Bronchial epithelial cell (primary cell): ENCODE measurements around the gene LRRC10. TPM values are rescaled to one million over a fixed set of nuclear protein-coding genes. Genes with fewer than 3 reads are reported as not detected.
A peak's percentile ranks its signal among the peaks of the same experiment; 100 is the strongest.

Source experiments
- DNase-seq: peaks from one replicate; pipeline ENCODE4 v3.0.0-alpha.2; 2010; ENCODE audit warnings: low read depth
- FAIRE-seq: peaks from 2 replicates; lab custom pipeline; 2011; peaks lifted over from hg19 to GRCh38; lab: Jason Lieb, UNC
- H3K27me3 ChIP-seq: 2 replicates; pipeline ENCODE4 v1.5.1; 2011; ENCODE audit warnings: low read length; ENCODE audit not compliant: control insufficient read depth, insufficient read depth
- H3K36me3 ChIP-seq: 2 replicates; pipeline ENCODE4 v1.5.1; 2011; ENCODE audit warnings: low read length; ENCODE audit not compliant: control insufficient read depth, insufficient read depth
- H3K4me3 ChIP-seq: 2 replicates; pipeline ENCODE4 v1.5.1; 2011; ENCODE audit warnings: mild to moderate bottlenecking, low read depth, low read length, control low read depth
- CTCF ChIP-seq: IDR thresholded peaks from 2 replicates; pipeline ENCODE4 v1.5.1; 2011; ENCODE audit warnings: mild to moderate bottlenecking, moderate library complexity, low read length, control low read depth, inconsistent platforms; ENCODE audit not compliant: insufficient read depth, severe bottlenecking
- total RNA-seq: library from RNA; depleted of rRNA; stranded (reverse); fragments of >200 nt; gene quantifications from 2 replicates; pipeline ENCODE4 v1.2.1, GENCODE V29; 2014

Gene LRRC10
- total RNA-seq, 1 donor from 2014 or later, result not detected

DNA sequence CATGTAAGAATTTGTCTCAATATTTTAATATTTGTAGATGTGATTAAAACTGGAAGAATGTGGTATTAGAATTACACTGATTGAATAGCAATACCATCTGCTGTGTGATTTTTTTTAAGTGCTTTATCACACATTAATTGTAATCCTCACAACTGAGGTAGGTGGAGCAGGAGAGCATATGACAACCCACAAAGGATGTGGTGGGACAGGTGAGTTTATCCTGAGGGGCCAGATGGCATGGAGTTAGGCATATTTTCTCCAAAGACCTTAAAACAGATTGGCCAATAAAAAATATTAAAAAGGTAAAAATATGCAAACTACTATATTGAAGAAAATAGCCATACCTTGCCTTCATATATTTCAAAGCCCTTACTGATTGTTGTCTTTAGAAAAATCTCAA is 7.8 kb downstream of the LRRC10 start:
- peaks cover 9% of the 10 kb centered on the region for H3K36me3 ChIP-seq

GRCh38 chr12:69601962-69602685 is 8.6 kb downstream of the LRRC10 start:
- peaks cover 12% of the 10 kb centered on the region for H3K36me3 ChIP-seq
- DNase-seq, result no peak
- H3K27me3 ChIP-seq, result no peaks in the 10 kb centered on the region
- H3K4me3 ChIP-seq, result no peak overlapping the region
- TF ChIP-seq CTCF, result no peak
- no peak for FAIRE-seq

More for the DNA sequence above, 7.8 kb downstream of the LRRC10 start:
- Histone ChIP-seq H3K27me3 (no peaks in the 10 kb centered on the region), H3K4me3 (no peak overlapping the region)
- DNase-seq, result peak; percentile 7
- FAIRE-seq, result no peak
- TF ChIP-seq CTCF, result no peak

- no peak for FAIRE-seq
- Histone ChIP-seq H3K36me3 (peaks cover 14% of the 10 kb centered on the region), H3K4me3 (no peak overlapping the region), H3K27me3 (no peaks in the 10 kb centered on the region)
- DNase-seq, result no peak
- TF ChIP-seq CTCF, result no peak
These were observed 9.9 kb downstream of the LRRC10 start for GRCh38 chr12:69600804-69601203.

DNA sequence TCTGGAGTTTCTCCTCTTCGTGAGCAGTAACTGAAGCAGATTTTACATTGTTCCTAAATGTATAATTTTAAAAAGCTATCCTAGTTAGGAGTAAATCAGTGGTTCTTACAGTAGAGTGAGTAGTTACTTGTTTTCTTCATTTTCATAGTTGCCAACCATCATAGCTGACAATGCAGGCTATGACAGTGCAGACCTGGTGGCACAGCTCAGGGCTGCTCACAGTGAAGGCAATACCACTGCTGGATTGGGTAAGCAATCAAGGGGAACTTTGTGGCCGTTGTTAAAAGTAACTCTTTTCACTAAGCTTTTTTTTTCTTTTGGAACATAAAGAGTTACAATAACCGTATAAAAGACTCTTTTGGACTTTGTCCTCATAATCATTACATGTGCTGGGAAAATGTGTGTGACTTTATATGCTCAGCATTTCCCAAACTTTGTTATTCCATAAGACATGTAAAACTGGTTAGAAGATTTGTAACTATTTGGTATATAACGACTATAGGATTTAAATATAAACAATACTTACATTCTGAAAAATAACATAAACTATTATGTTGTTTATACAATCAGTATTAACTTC is 12.4 kb downstream of the LRRC10 start:
- DNase-seq (no peak), FAIRE-seq (no peak)
- no peak for TF ChIP-seq CTCF
- Histone ChIP-seq H3K27me3 (no peaks in the 10 kb centered on the region), H3K36me3 (peaks cover 19% of the 10 kb centered on the region), H3K4me3 (no peak overlapping the region)

DNA sequence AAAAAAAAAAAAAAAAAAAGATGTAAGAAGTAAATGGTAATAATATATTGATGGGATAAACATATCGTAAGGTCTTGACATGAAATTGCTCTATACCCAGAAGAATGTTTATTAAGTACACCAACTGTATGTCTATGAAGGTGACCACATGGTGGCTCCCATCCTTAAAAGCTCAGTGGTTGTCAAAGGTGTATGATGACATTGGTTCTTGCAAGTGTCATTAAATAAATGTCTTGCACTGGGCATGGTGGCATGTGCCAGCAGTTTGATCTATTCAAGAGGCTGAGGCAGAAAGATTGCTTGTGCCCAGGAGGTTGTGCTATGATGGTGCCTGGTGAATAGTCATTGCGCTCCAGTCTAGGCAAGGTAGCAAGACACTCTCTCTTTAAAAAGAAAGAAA is 15.0 kb downstream of the LRRC10 start:
- FAIRE-seq (no peak), DNase-seq (no peak)
- peaks cover 23% of the 10 kb centered on the region for H3K36me3 ChIP-seq
- no peaks in the 10 kb centered on the region for H3K27me3 ChIP-seq
- TF ChIP-seq CTCF, result no peak
- H3K4me3 ChIP-seq, result no peak overlapping the region
